Activated naive CD8-positive, alpha-beta T cell treated with anti-CD3 and anti-CD28 coated beads, Interleukin-2, amount 50 U/mL, for 16 hours (primary cell): ENCODE data around the gene MS4A6A.
"Not testable (repeated sequence)": the region's sequence is repeated elsewhere in the genome, so short reads cannot be mapped to it uniquely, and the experiment has no call there.

ENCODE experiments used
- DNase-seq: peaks from one replicate; pipeline ENCODE4 v3.0.0-alpha.2; 2020; ENCODE audit warnings: low read depth, low spot score

Gene MS4A6A

DNA sequence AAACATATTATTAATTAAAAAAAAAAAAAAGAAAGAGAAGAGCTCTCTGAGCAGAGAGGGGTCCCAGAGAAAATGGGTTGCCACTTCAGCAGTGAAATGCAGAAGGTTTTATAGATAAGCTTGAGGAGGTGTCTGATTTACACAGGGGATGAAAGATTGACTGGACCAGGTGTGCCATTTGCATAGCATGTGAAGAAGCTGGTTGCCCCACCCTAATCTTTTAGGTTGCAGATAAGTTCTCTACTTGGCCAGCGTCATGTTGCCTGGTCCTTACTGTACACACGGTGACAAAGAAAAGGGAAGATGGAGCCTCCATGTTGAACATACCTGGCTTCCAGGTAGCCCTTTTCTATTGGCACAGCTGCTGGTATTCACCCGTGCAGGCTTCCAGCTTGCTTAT, 53.0 kb downstream of the MS4A6A start:
- no peak for DNase-seq

- not testable (repeated sequence) for DNase-seq
These were observed 54.0 kb downstream of the MS4A6A start for GRCh38 chr11:60128866-60129265.

DNA sequence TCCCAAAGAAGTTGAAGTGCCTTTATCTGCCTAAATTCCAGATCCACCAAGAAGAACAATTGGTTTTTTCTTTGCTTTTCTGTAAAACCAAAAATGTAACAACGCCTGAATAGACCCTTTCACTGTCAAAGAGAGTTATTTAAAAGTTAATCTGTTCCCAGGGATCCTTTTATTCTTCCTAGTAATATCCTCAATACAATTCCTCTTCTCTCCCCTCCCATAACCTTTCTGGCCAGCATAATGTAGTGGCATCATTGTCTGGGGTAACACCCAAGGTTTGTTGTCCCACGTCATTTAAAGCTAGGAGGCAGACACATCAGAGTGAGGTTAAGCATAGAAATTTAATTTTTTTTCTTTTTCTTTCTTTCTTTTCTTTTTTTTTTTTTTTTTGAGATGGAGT, 54.5 kb downstream of the MS4A6A start:
- DNase-seq = no peak

DNA sequence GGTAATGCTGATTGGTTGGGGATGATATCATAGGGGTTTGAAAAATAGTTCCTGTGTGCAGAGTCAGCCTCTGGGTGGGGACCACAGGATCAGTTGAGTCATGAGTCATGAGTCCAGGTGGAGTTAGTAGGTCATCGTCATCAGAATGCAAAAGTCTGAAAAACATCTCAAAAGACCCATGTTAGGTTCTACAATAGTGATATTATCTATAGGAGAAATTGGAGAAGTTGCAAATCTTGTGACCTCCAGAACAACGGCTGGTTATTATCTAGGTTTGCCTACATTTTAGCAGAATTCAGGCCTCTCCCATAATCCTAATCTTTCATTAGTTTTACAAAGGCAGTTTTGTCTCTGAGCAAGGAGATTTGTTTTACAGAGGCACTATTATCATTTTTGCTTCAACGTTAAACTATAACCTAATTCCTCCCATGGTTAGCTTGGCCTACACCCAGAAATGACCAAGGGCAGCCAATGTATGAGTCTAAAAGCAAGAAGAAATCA, 55.5 kb downstream of the MS4A6A start:
- no peak for DNase-seq

DNA sequence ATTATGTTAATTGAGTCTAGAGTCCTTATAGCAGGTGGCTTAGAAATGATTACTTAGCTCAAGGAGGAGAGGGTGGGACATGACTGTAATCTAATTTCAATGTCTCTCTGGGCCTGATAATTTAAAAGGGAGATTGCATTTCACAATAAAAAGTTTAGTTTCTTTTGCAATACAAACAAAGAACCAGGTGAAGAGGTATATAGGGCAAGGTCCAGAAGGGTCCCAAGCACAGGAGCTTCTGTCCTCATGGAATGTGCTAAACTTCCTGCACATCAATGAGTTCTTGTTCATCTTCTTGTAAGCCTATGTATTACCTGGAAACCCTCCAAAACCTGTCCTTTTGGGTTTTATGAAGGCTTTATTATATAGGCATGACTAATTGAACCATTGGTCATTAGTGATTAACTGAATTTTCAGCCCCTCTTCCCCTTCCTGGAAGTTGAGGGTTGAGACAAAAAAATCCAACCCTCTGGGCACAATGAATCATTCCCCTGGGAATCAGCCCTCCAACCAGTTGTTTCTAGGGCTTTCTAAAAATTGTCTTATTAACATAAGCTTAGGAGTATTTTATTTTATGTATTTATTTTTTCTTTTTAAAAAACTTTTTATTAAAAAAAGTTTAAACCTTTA, 56.8 kb downstream of the MS4A6A start:
- DNase-seq = no peak

DNA sequence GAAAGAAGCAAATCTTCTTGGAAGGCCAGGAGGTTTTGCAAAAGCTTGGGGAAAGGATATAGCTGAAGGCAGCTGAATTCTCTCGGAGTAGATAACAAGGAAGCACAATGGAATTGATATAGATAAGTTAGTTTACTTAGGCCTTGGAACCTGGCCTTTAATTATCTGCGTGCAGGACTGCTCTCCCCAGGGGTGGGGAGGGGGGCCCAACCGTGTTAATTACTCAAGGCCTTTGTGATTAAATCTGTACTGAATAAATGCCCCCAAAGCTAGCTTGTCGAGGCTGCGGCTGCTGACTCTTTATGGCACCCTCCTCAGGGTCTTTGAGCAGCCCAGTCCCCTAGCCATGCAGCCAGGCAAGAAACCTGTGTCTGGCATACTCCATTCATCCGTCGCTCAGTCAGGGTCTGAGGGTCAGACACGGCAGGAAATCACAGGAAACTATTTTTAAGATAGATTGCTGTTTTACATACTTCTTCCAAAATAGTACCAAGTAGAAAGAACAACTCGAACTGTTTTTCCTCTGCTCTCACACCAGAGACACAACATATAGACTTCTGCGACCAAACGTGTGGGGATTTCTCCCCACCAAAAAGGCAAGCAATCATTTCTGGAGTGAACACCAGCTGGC, 58.0 kb downstream of the MS4A6A start:
- no peak for DNase-seq
